ENCODE measurements around the gene VWA5B1.

The VWA5B1 gene

GRCh38 chr1:20350421-20350820 is 59.7 kb downstream of the VWA5B1 start:
- no peak for DNase-seq

GRCh38 chr1:20351911-20352701 is 61.4 kb downstream of the VWA5B1 start:
- DNase-seq, result no peak

GRCh38 chr1:20353836-20354235 is 63.2 kb downstream of the VWA5B1 start:
- no peak for DNase-seq

- DNase-seq, result no peak
Observed at GRCh38 chr1:20354610-20355009, 63.9 kb downstream of the VWA5B1 start.

- no peak for DNase-seq
Observed at GRCh38 chr1:20355101-20355827, 64.6 kb downstream of the VWA5B1 start.

- DNase-seq, result no peak
Observed at GRCh38 chr1:20355828-20356735, 65.4 kb downstream of the VWA5B1 start.

- no peak for DNase-seq
Observed at GRCh38 chr1:20356850-20357459, 66.3 kb downstream of the VWA5B1 start.

GRCh38 chr1:20357796-20358195 is 67.1 kb downstream of the VWA5B1 start:
- no peak for DNase-seq

GRCh38 chr1:20358761-20359263 is 68.1 kb downstream of the VWA5B1 start:
- DNase-seq, result no peak

GRCh38 chr1:20359451-20360330 is 69.0 kb downstream of the VWA5B1 start:
- DNase-seq, result no peak

GRCh38 chr1:20361401-20361800 is 70.7 kb downstream of the VWA5B1 start:
- no peak for DNase-seq

- DNase-seq, result peak; percentile 45
Observed at GRCh38 chr1:20361805-20362381, 71.2 kb downstream of the VWA5B1 start.

GRCh38 chr1:20362856-20363255 is 72.2 kb downstream of the VWA5B1 start:
- no peak for DNase-seq

GRCh38 chr1:20365421-20366055 is 74.9 kb downstream of the VWA5B1 start:
- DNase-seq, result no peak

- no peak for DNase-seq
Observed at GRCh38 chr1:20366056-20366462, 75.4 kb downstream of the VWA5B1 start.

GRCh38 chr1:20366463-20367115 is 75.9 kb downstream of the VWA5B1 start:
- no peak for DNase-seq

GRCh38 chr1:20367116-20367585 is 76.5 kb downstream of the VWA5B1 start:
- DNase-seq, result peak; percentile 22

GRCh38 chr1:20367626-20368025 is 77.0 kb downstream of the VWA5B1 start:
- DNase-seq, result no peak

GRCh38 chr1:20368866-20369470 is 78.3 kb downstream of the VWA5B1 start:
- DNase-seq, result no peak

All from NCI-H226 (cell line).